ENCODE results near the gene EGLN2. TPM values are rescaled to one million over a fixed set of nuclear protein-coding genes. Genes with fewer than 3 reads are reported as not detected.
"Not testable (repeated sequence)": the region's sequence is repeated elsewhere in the genome, so short reads cannot be mapped to it uniquely, and the experiment has no call there.

EGLN2 gene
- total RNA-seq, 1 donor from 2014 or later, result 99.9 TPM

- Histone ChIP-seq H3K36me3 (ENCODE audit: control insufficient read depth, insufficient read depth, low read length) (no peaks in the 10 kb centered on the region), H3K27me3 (ENCODE audit: control insufficient read depth, insufficient read depth, low read length) (no peaks in the 10 kb centered on the region), H3K4me3 (ENCODE audit: low read depth, low read length) (no peak overlapping the region)
- no peak for TF ChIP-seq CTCF (IDR thresholded peaks at IDR 0.05; ENCODE audit: insufficient read depth, low read length, poor library complexity, severe bottlenecking)
- DNase-seq (ENCODE audit: low read depth), result no peak
Measured at GRCh38 chr19:40836754-40837429, 37.9 kb downstream of the EGLN2 start.

- not testable (repeated sequence) for H3K4me3 ChIP-seq (ENCODE audit: low read depth, low read length); DNase-seq (ENCODE audit: low read depth); H3K36me3 ChIP-seq (ENCODE audit: control insufficient read depth, insufficient read depth, low read length); H3K27me3 ChIP-seq (ENCODE audit: control insufficient read depth, insufficient read depth, low read length)
Measured at GRCh38 chr19:40838477-40838876, 39.5 kb downstream of the EGLN2 start.

GRCh38 chr19:40842012-40842411, 43.0 kb downstream of the EGLN2 start:
- not testable (repeated sequence) for H3K36me3 ChIP-seq (ENCODE audit: control insufficient read depth, insufficient read depth, low read length); DNase-seq (ENCODE audit: low read depth); H3K27me3 ChIP-seq (ENCODE audit: control insufficient read depth, insufficient read depth, low read length); H3K4me3 ChIP-seq (ENCODE audit: low read depth, low read length)

- not testable (repeated sequence) for H3K36me3 ChIP-seq (ENCODE audit: control insufficient read depth, insufficient read depth, low read length)
Measured at GRCh38 chr19:40842997-40843652, 44.1 kb downstream of the EGLN2 start.

GRCh38 chr19:40843653-40844052, 44.7 kb downstream of the EGLN2 start:
- not testable (repeated sequence) for H3K27me3 ChIP-seq (ENCODE audit: control insufficient read depth, insufficient read depth, low read length); DNase-seq (ENCODE audit: low read depth); H3K36me3 ChIP-seq (ENCODE audit: control insufficient read depth, insufficient read depth, low read length); H3K4me3 ChIP-seq (ENCODE audit: low read depth, low read length)

More at GRCh38 chr19:40842997-40843652, 44.1 kb downstream of the EGLN2 start:
- not testable (repeated sequence) for H3K4me3 ChIP-seq (ENCODE audit: low read depth, low read length); DNase-seq (ENCODE audit: low read depth); H3K27me3 ChIP-seq (ENCODE audit: control insufficient read depth, insufficient read depth, low read length)

GRCh38 chr19:40846722-40847121, 47.7 kb downstream of the EGLN2 start:
- not testable (repeated sequence) for DNase-seq (ENCODE audit: low read depth); H3K4me3 ChIP-seq (ENCODE audit: low read depth, low read length); H3K36me3 ChIP-seq (ENCODE audit: control insufficient read depth, insufficient read depth, low read length)
- peaks cover 11% of the 10 kb centered on the region for H3K27me3 ChIP-seq (ENCODE audit: control insufficient read depth, insufficient read depth, low read length)

GRCh38 chr19:40850277-40850676, 51.3 kb downstream of the EGLN2 start, which contains the start of gene CYP2A6:
Gene CYP2A6 (minus strand): TSS chr19:40850447. CDS start chr19:40850426, 21 bp downstream.
- H3K27me3 ChIP-seq (ENCODE audit: control insufficient read depth, insufficient read depth, low read length), result peaks cover 11% of the 10 kb centered on the region
- not testable (repeated sequence) for DNase-seq (ENCODE audit: low read depth); H3K36me3 ChIP-seq (ENCODE audit: control insufficient read depth, insufficient read depth, low read length); H3K4me3 ChIP-seq (ENCODE audit: low read depth, low read length)

GRCh38 chr19:40852467-40853152, 53.6 kb downstream of the EGLN2 start:
- not testable (repeated sequence) for H3K36me3 ChIP-seq (ENCODE audit: control insufficient read depth, insufficient read depth, low read length); DNase-seq (ENCODE audit: low read depth); H3K4me3 ChIP-seq (ENCODE audit: low read depth, low read length)
- peaks cover 11% of the 10 kb centered on the region for H3K27me3 ChIP-seq (ENCODE audit: control insufficient read depth, insufficient read depth, low read length)

Other genes starting within 250 kb of the EGLN2 start
- 105 and 142 TPM in 2 replicates for gene SHKBP1, start 222.3 kb upstream of the EGLN2 start, total RNA-seq
- 89.3 and 98.3 TPM in 2 replicates for gene LTBP4, start 197.8 kb upstream of the EGLN2 start, total RNA-seq
- 12.6 and 20.0 TPM in 2 replicates for gene NUMBL, start 108.5 kb upstream of the EGLN2 start, total RNA-seq
- gene COQ8B, start 82.3 kb upstream of the EGLN2 start, total RNA-seq, result 20.0 and 30.4 TPM in 2 replicates
- 25.8 and 40.2 TPM in 2 replicates for gene ITPKC, start 82.1 kb upstream of the EGLN2 start, total RNA-seq
- gene ACTMAP, start 48.7 kb upstream of the EGLN2 start, total RNA-seq, result 7.2 and 8.8 TPM in 2 replicates
- gene SNRPA, start 48.0 kb upstream of the EGLN2 start, total RNA-seq, result 84.4 and 110 TPM in 2 replicates
- not detected in 2 replicates for gene MIA, start 23.7 kb upstream of the EGLN2 start, total RNA-seq
- gene RAB4B, start 20.9 kb upstream of the EGLN2 start, total RNA-seq, result 23.0 and 35.3 TPM in 2 replicates
- not detected in 2 replicates for gene CYP2A6, start 51.3 kb downstream of the EGLN2 start, total RNA-seq
- gene CYP2A7, start 83.0 kb downstream of the EGLN2 start, total RNA-seq, result not detected in 2 replicates
- gene CYP2B6, start 192.1 kb downstream of the EGLN2 start, total RNA-seq, result 0.13 TPM in 1 of 2 replicates, not detected in the other